Lower leg skin (tissue), 4 donors: ENCODE measurements around the gene NUP107. TPM values are rescaled to one million over a fixed set of nuclear protein-coding genes. Genes with fewer than 3 reads are reported as not detected.
"Not testable (repeated sequence)": the region's sequence is repeated elsewhere in the genome, so short reads cannot be mapped to it uniquely, and the experiment has no call there.

ENCODE experiments used
- DNase-seq, 2 donors: peaks; one replicate each; pipeline ENCODE4 v3.0.0-alpha.2; 2019; ENCODE audit warnings: low spot score in 2 of 2
- H3K4me3 ChIP-seq: fragments of 200-600 bp; sonication (generic); 2 replicates; pipeline ENCODE4 v1.5.1; 2017; ENCODE audit warnings: mild to moderate bottlenecking, low read depth; ENCODE audit not compliant: poor library complexity, severe bottlenecking
- CTCF ChIP-seq, 3 donors: fragments of 450-650 bp; IDR thresholded peaks; one replicate each; pipeline ENCODE4 v1.5.1; 2016; ENCODE audit warnings: antibody characterized with exemption in 3 of 3, mild to moderate bottlenecking in 3 of 3, moderate library complexity in 2 of 3
- POLR2A ChIP-seq, 2 donors: fragments of 450-650 bp; IDR thresholded peaks; one replicate each; pipeline ENCODE4 v1.6.1; 2016 to 2017; ENCODE audit warnings: antibody characterized with exemption in 2 of 2, mild to moderate bottlenecking in 1 of 2, moderate library complexity in 1 of 2
- WGBS, 2 donors: methylation state at CpG; one replicate each; pipeline ENCODE4 v1.1.5; 2018; 5-methylcytosine and 5-hydroxymethylcytosine counted together
- intact Hi-C: fragments of 100-400 bp; cut with DNase I; formaldehyde crosslinking; loops from one replicate; pipeline ENCODE4 v1.15.0; 2023; ENCODE audit warnings: low total_unique reads
- total RNA-seq, 4 donors: library from RNA; depleted of rRNA; stranded (reverse); fragments of >200 nt; gene quantifications; one replicate each; pipeline ENCODE4 v1.1.0, GENCODE V29; 2016

The NUP107 gene
- total RNA-seq, result 10 to 100 TPM; 19.3 to 41.7 (median 31.9) TPM

- H3K4me3 ChIP-seq, result peak within 1 kb of the TSS; percentile 88
- intact Hi-C loops, result loop anchor here (10.0 kb wide), 1 partner anchor 898 kb away; the partner anchor contains the start of gene CCT2
- 0 to 1% methylated on average over 44 of the region's 44 CpGs for WGBS, 2 donors
- peak; percentile 98 to 100 for DNase-seq
- no peak for TF ChIP-seq CTCF (IDR thresholded peaks at IDR 0.05)
- TF ChIP-seq POLR2A (IDR thresholded peaks at IDR 0.05), result no peak
These were observed at the start of gene NUP107 for GRCh38 chr12:68686595-68687521. TSS of gene NUP107 (plus strand) at chr12:68686978. CDS start at chr12:68687066, 88 bp downstream.

- 98% methylated on average over 3 of the region's 3 CpGs for WGBS, 2 donors
- H3K4me3 ChIP-seq, DNase-seq, intact Hi-C loops: not testable (repeated sequence)
These were observed 49.3 kb upstream of the NUP107 start for GRCh38 chr12:68637439-68637838.

GRCh38 chr12:68638171-68638570, 48.6 kb upstream of the NUP107 start:
- intact Hi-C loops, result no loop called here
- 77 to 78% methylated on average over 3 of the region's 3 CpGs for WGBS, 2 donors
- no peak for TF ChIP-seq CTCF (IDR thresholded peaks at IDR 0.05)
- TF ChIP-seq POLR2A (IDR thresholded peaks at IDR 0.05), result no peak
- H3K4me3 ChIP-seq, result no peak overlapping the region
- no peak for DNase-seq

GRCh38 chr12:68638721-68639395, 47.9 kb upstream of the NUP107 start:
- no peak for DNase-seq
- WGBS, 2 donors, result 91 to 92% methylated on average over 12 of the region's 12 CpGs
- intact Hi-C loops, result no loop called here
- H3K4me3 ChIP-seq, result no peak overlapping the region
- no peak for TF ChIP-seq POLR2A (IDR thresholded peaks at IDR 0.05)
- TF ChIP-seq CTCF (IDR thresholded peaks at IDR 0.05), result no peak

- TF ChIP-seq CTCF (IDR thresholded peaks at IDR 0.05) (no peak), POLR2A (IDR thresholded peaks at IDR 0.05) (no peak)
- no peak for DNase-seq
- intact Hi-C loops, result no loop called here
- H3K4me3 ChIP-seq, result no peak overlapping the region
- WGBS, 2 donors, result 94 to 98% methylated on average over 1 of the region's 1 CpG
These were observed 47.4 kb upstream of the NUP107 start for GRCh38 chr12:68639396-68639767.

- no peak for DNase-seq
- no peak for TF ChIP-seq POLR2A (IDR thresholded peaks at IDR 0.05)
- no peak for TF ChIP-seq CTCF (IDR thresholded peaks at IDR 0.05)
These were observed 45.6 kb upstream of the NUP107 start for GRCh38 chr12:68641138-68641537.

More at GRCh38 chr12:68641138-68641537, 45.6 kb upstream of the NUP107 start:
- H3K4me3 ChIP-seq, result no peak overlapping the region
- intact Hi-C loops, result no loop called here
- 57 to 62% methylated on average over 5 of the region's 5 CpGs for WGBS, 2 donors
